Measurements from ENCODE around the gene CMSS1.

DNA sequence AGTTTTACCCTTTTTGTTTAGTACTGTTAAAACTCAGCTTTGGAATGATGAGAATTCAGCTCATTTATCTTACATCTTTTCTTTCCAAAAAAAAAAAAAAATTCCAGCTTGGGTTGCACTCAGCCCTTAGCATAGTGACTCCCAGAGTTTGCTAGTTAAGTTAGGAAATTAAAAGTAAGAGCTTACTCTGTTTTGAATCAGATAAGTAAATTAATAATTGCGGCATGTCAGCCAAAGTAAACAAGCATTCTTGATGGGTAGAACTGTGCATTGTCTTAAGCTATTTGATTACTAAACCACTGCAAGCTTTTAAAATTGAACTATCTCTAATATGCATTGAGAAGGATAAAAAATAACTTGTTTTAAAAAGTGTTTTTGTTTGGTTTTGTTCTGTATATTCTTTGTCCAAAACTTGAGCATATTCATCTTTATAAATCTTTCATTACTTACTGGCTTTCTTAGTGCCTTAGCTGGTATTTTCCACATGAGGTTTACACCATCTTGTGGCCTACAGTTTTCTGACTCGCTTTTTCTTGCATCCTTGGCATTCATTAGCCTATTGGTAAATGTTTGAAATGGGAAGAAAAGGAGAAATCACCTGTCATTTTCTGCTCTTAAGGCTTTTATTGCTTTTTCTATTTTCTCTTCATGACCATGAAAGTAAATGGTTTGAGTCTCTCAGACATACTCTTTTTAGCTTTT, 189.1 kb downstream of the CMSS1 start:
- TF ChIP-seq, protein P1, sequence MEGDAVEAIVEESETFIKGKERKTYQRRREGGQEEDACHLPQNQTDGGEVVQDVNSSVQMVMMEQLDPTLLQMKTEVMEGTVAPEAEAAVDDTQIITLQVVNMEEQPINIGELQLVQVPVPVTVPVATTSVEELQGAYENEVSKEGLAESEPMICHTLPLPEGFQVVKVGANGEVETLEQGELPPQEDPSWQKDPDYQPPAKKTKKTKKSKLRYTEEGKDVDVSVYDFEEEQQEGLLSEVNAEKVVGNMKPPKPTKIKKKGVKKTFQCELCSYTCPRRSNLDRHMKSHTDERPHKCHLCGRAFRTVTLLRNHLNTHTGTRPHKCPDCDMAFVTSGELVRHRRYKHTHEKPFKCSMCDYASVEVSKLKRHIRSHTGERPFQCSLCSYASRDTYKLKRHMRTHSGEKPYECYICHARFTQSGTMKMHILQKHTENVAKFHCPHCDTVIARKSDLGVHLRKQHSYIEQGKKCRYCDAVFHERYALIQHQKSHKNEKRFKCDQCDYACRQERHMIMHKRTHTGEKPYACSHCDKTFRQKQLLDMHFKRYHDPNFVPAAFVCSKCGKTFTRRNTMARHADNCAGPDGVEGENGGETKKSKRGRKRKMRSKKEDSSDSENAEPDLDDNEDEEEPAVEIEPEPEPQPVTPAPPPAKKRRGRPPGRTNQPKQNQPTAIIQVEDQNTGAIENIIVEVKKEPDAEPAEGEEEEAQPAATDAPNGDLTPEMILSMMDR (IDR thresholded peaks at IDR 0.05): peak; percentile 12; the same call in 1 of the 2 replicates
- TF ChIP-seq SIN3A (IDR thresholded peaks at IDR 0.05; ENCODE audit: borderline replicate concordance, insufficient read depth, low read depth, low read length): no peak
